Activated T-helper 9 cell treated with anti-CD3 and anti-CD28 coated beads, Interleukin-2, amount 50 U/mL, for 16 hours (primary cell): ENCODE measurements around the gene SPEG.

ENCODE experiments used
- DNase-seq: peaks from one replicate; pipeline ENCODE4 v3.0.0-alpha.2; 2020; ENCODE audit warnings: low read depth

Gene SPEG

GRCh38 chr2:219443697-219444023 lies 9.0 kb downstream of the SPEG start:
- DNase-seq = no peak

GRCh38 chr2:219444566-219445091 lies 10.0 kb downstream of the SPEG start:
- DNase-seq = no peak

GRCh38 chr2:219445220-219445640 lies 10.6 kb downstream of the SPEG start:
- DNase-seq = no peak

GRCh38 chr2:219446101-219446504 lies 11.5 kb downstream of the SPEG start:
- DNase-seq = no peak

GRCh38 chr2:219446689-219447088 lies 12.0 kb downstream of the SPEG start:
- no peak for DNase-seq

GRCh38 chr2:219447242-219448098 lies 12.8 kb downstream of the SPEG start:
- no peak for DNase-seq

- DNase-seq = no peak
These were observed 13.6 kb downstream of the SPEG start for GRCh38 chr2:219448099-219448775.

GRCh38 chr2:219448776-219449341 lies 14.2 kb downstream of the SPEG start:
- DNase-seq = no peak

GRCh38 chr2:219449609-219450008 lies 15.0 kb downstream of the SPEG start:
- DNase-seq = no peak

- DNase-seq = no peak
These were observed 17.2 kb downstream of the SPEG start for GRCh38 chr2:219451661-219452360.

- DNase-seq = no peak
These were observed 18.0 kb downstream of the SPEG start for GRCh38 chr2:219452361-219453317.

- no peak for DNase-seq
These were observed 19.3 kb downstream of the SPEG start for GRCh38 chr2:219453671-219454590.

GRCh38 chr2:219455581-219455980 lies 20.9 kb downstream of the SPEG start:
- DNase-seq = no peak

GRCh38 chr2:219457784-219458369 lies 23.2 kb downstream of the SPEG start:
- DNase-seq = no peak

GRCh38 chr2:219458996-219459395 lies 24.4 kb downstream of the SPEG start:
- DNase-seq = no peak

- no peak for DNase-seq
These were observed 25.0 kb downstream of the SPEG start for GRCh38 chr2:219459460-219460311.

- DNase-seq = no peak
These were observed 25.8 kb downstream of the SPEG start for GRCh38 chr2:219460424-219460926.

- DNase-seq = no peak
These were observed 26.4 kb downstream of the SPEG start for GRCh38 chr2:219461047-219461514.
